GM19351 (cell line): ENCODE results near the gene DPH1.
A peak's percentile ranks its signal among the peaks of the same experiment; 100 is the strongest.

Experiments
- ATAC-seq: cut with Tn5 transposase; IDR thresholded peaks from one replicate; pipeline ENCODE4 v1.9.1; 2021; ENCODE audit warnings: mild to moderate bottlenecking, moderate library complexity; ENCODE audit not compliant: unreplicated experiment

DPH1 gene

GRCh38 chr17:2025622-2026309 lies 4.2 kb upstream of the DPH1 start:
- no peak for ATAC-seq

GRCh38 chr17:2027528-2028233 lies 2.3 kb upstream of the DPH1 start:
- ATAC-seq: no peak

GRCh38 chr17:2028234-2028614 lies 1.7 kb upstream of the DPH1 start:
- ATAC-seq: no peak

- ATAC-seq: no peak
Observed at GRCh38 chr17:2028737-2029136, 1.2 kb upstream of the DPH1 start.

GRCh38 chr17:2030779-2031163 lies 818 bp downstream of the DPH1 start:
- ATAC-seq: peak; percentile 25

- ATAC-seq: no peak
Observed at GRCh38 chr17:2033153-2033552, 3.2 kb downstream of the DPH1 start.

- no peak for ATAC-seq
Observed at GRCh38 chr17:2034157-2034556, 4.2 kb downstream of the DPH1 start.

GRCh38 chr17:2034806-2035540 lies 5.0 kb downstream of the DPH1 start:
- no peak for ATAC-seq

GRCh38 chr17:2035541-2036488 lies 5.9 kb downstream of the DPH1 start:
- ATAC-seq: no peak

- no peak for ATAC-seq
Observed at GRCh38 chr17:2037155-2037554, 7.2 kb downstream of the DPH1 start.

- ATAC-seq: no peak
Observed at GRCh38 chr17:2040219-2040827, 10.4 kb downstream of the DPH1 start.

GRCh38 chr17:2040942-2041560 lies 11.1 kb downstream of the DPH1 start:
- no peak for ATAC-seq

- peak; percentile 92 for ATAC-seq
Observed at GRCh38 chr17:2041561-2042389, 11.8 kb downstream of the DPH1 start, which contains the start of gene OVCA2. Gene OVCA2, plus strand, starts transcription at chr17:2042022. Its CDS starts 26 bp downstream, at chr17:2042048.

GRCh38 chr17:2042390-2042847 lies 12.5 kb downstream of the DPH1 start:
- ATAC-seq: no peak

- no peak for ATAC-seq
Observed at GRCh38 chr17:2042933-2043332, 13.0 kb downstream of the DPH1 start.

- no peak for ATAC-seq
Observed at GRCh38 chr17:2043785-2044184, 13.8 kb downstream of the DPH1 start.

GRCh38 chr17:2044263-2044894 lies 14.4 kb downstream of the DPH1 start:
- no peak for ATAC-seq

- ATAC-seq: no peak
Observed at GRCh38 chr17:2047590-2047989, 17.6 kb downstream of the DPH1 start.
